Measurements from ENCODE around the gene TMPRSS2. TPM values are rescaled to one million over a fixed set of nuclear protein-coding genes. Genes with fewer than 3 reads are reported as not detected.

The TMPRSS2 gene
- total and polyA plus RNA-seq, 7 donors, result 0.33 to 434 (median 34.4) TPM; not detected in 1

DNA sequence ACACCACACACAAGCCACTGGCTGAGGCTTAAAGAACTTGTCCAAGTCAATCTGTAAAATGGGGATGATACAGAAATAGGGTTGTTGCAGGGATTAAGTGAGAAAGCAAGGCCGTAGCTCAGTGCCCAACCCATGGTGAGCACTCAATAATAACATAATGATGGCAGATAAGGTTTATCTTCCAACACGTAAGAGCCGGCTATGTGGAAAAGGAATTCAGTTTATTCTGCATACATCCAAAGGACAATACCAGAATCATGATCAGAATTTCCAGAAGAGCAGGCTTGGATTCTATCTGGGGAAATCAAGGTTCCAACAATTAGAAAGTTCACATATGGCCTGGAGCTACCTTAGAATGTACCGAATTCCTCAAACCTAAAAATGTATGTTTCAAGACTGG, 4.6 kb downstream of the TMPRSS2 start:
- no peaks in the 10 kb centered on the region for H3K36me3 ChIP-seq
- peaks cover 0 to 16% (median 15%) of the 10 kb centered on the region in 4 donors for H3K4me1 ChIP-seq
- no peaks in the 10 kb centered on the region for H3K9me3 ChIP-seq
- intact Hi-C loops (cut with DNase I), result no loop called here
- no peak for TF ChIP-seq EP300 (IDR thresholded peaks at IDR 0.05)
- no peak for TF ChIP-seq POLR2AphosphoS5 (IDR thresholded peaks at IDR 0.05)
- no peak for TF ChIP-seq POLR2A (IDR thresholded peaks at IDR 0.05)
- TF ChIP-seq, protein P1, sequence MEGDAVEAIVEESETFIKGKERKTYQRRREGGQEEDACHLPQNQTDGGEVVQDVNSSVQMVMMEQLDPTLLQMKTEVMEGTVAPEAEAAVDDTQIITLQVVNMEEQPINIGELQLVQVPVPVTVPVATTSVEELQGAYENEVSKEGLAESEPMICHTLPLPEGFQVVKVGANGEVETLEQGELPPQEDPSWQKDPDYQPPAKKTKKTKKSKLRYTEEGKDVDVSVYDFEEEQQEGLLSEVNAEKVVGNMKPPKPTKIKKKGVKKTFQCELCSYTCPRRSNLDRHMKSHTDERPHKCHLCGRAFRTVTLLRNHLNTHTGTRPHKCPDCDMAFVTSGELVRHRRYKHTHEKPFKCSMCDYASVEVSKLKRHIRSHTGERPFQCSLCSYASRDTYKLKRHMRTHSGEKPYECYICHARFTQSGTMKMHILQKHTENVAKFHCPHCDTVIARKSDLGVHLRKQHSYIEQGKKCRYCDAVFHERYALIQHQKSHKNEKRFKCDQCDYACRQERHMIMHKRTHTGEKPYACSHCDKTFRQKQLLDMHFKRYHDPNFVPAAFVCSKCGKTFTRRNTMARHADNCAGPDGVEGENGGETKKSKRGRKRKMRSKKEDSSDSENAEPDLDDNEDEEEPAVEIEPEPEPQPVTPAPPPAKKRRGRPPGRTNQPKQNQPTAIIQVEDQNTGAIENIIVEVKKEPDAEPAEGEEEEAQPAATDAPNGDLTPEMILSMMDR (IDR thresholded peaks at IDR 0.05), result no peak
- H3K4me3 ChIP-seq, result no peak overlapping the region
- no peak overlapping the region for H3K27ac ChIP-seq
- WGBS, 2 donors, result 36 to 77% methylated on average over 4 of the region's 4 CpGs
- H3K27me3 ChIP-seq, result peaks cover 17 to 30% (median 25%) of the 10 kb centered on the region in 3 donors
- DNase-seq, result no peak

- peaks cover 3 to 16% (median 11%) of the 10 kb centered on the region in 3 donors for H3K27me3 ChIP-seq
- 42 to 71% methylated on average over 7 of the region's 7 CpGs for WGBS, 2 donors
Measured at GRCh38 chr21:41501919-41502318, 6.0 kb downstream of the TMPRSS2 start.

GRCh38 chr21:41500931-41501381, 7.0 kb downstream of the TMPRSS2 start:
- Histone ChIP-seq H3K9me3 (no peaks in the 10 kb centered on the region), H3K4me1 (no peaks in the 10 kb centered on the region), H3K36me3 (no peaks in the 10 kb centered on the region), H3K27ac (no peak overlapping the region), H3K4me3 (no peak overlapping the region), H3K27me3 (peaks cover 0 to 6% (median 2%) of the 10 kb centered on the region in 3 donors)
- DNase-seq, result no peak
- WGBS, 2 donors, result 14 to 50% methylated on average over 9 of the region's 9 CpGs
- no peak for TF ChIP-seq EP300 (IDR thresholded peaks at IDR 0.05)
- TF ChIP-seq POLR2AphosphoS5 (IDR thresholded peaks at IDR 0.05), result no peak
- TF ChIP-seq, protein P1 (IDR thresholded peaks at IDR 0.05), result no peak
- no peak for TF ChIP-seq POLR2A (IDR thresholded peaks at IDR 0.05)
- intact Hi-C loops (cut with DNase I), result no loop called here

More at GRCh38 chr21:41501919-41502318, 6.0 kb downstream of the TMPRSS2 start:
- no peak overlapping the region for H3K27ac ChIP-seq
- H3K4me1 ChIP-seq, result peaks cover 0 to 2% (median under 1%) of the 10 kb centered on the region in 4 donors
- TF ChIP-seq, protein P1 (IDR thresholded peaks at IDR 0.05), result no peak
- no peak for TF ChIP-seq POLR2AphosphoS5 (IDR thresholded peaks at IDR 0.05)
- TF ChIP-seq POLR2A (IDR thresholded peaks at IDR 0.05), result no peak
- no peak for TF ChIP-seq EP300 (IDR thresholded peaks at IDR 0.05)
- no peak overlapping the region for H3K4me3 ChIP-seq
- intact Hi-C loops (cut with DNase I), result no loop called here
- no peak for DNase-seq
- no peaks in the 10 kb centered on the region for H3K9me3 ChIP-seq
- H3K36me3 ChIP-seq, result no peaks in the 10 kb centered on the region

GRCh38 chr21:41500363-41500762, 7.6 kb downstream of the TMPRSS2 start:
- Histone ChIP-seq H3K4me3 (no peak overlapping the region), H3K36me3 (no peaks in the 10 kb centered on the region), H3K27ac (no peak overlapping the region), H3K27me3 (peaks cover 0 to 3% (median 0%) of the 10 kb centered on the region in 3 donors), H3K4me1 (no peaks in the 10 kb centered on the region), H3K9me3 (no peaks in the 10 kb centered on the region)
- WGBS, 2 donors, result 15 to 66% methylated on average over 6 of the region's 6 CpGs
- no peak for DNase-seq
- TF ChIP-seq EP300 (IDR thresholded peaks at IDR 0.05), result no peak
- TF ChIP-seq POLR2A (IDR thresholded peaks at IDR 0.05), result no peak
- no peak for TF ChIP-seq POLR2AphosphoS5 (IDR thresholded peaks at IDR 0.05)
- intact Hi-C loops (cut with DNase I), result no loop called here

- no peaks in the 10 kb centered on the region for H3K27me3 ChIP-seq
- no peak overlapping the region for H3K27ac ChIP-seq
- no peak overlapping the region for H3K4me3 ChIP-seq
- DNase-seq, result no peak
- intact Hi-C loops (cut with DNase I), result no loop called here
- no peaks in the 10 kb centered on the region for H3K36me3 ChIP-seq
- H3K4me1 ChIP-seq, result no peaks in the 10 kb centered on the region
- TF ChIP-seq EP300 (IDR thresholded peaks at IDR 0.05) (no peak), POLR2A (IDR thresholded peaks at IDR 0.05) (no peak), POLR2AphosphoS5 (IDR thresholded peaks at IDR 0.05) (no peak)
- TF ChIP-seq, protein P1 (IDR thresholded peaks at IDR 0.05), result no peak
- no peaks in the 10 kb centered on the region for H3K9me3 ChIP-seq
- 30 to 66% methylated on average over 2 of the region's 2 CpGs for WGBS, 2 donors
Measured at GRCh38 chr21:41499920-41500319, 8.0 kb downstream of the TMPRSS2 start.

Data from sigmoid colon (tissue), 7 donors.